SK-N-SH (cell line): ENCODE measurements around the gene PRDX5. TPM values are rescaled to one million over a fixed set of nuclear protein-coding genes. Genes with fewer than 3 reads are reported as not detected.

Experiments used
- CTCF ChIA-PET: fragments of 300-600, 350-600 bp; formaldehyde crosslinking; extraction: SDS; loops from one replicate; lab custom pipeline; 2021; lab: Yijun Ruan, JAX
- POLR2A ChIA-PET: fragments of 350-600 bp; sonication (Branson Sonifier 250); formaldehyde crosslinking; extraction: SDS; loops from one replicate; lab custom pipeline; 2020; ENCODE audit warnings: antibody characterized with exemption, inconsistent platforms; lab: Yijun Ruan, JAX
- DNase-seq: peaks from one replicate; pipeline ENCODE4 v3.0.0; 2012
- H2AFZ ChIP-seq: fragments of 200-600 bp; sonication (generic); 2 replicates; pipeline ENCODE4 v1.8.1; 2016; ENCODE audit warnings: antibody characterized with exemption, mild to moderate bottlenecking, low read depth
- H3F3A ChIP-seq: fragments of 200-600 bp; sonication (generic); replicated peaks from 2 replicates; pipeline ENCODE3; 2016; ENCODE audit warnings: antibody characterized with exemption, mild to moderate bottlenecking; ENCODE audit not compliant: insufficient read depth
- H3K27ac ChIP-seq, 2 experiments: fragments of 200-500 bp in 1 of 2; fragments of 200-600 bp in 1 of 2; sonication (Bioruptor generic) in 1 of 2; sonication (generic), shearing (Covaris generic) in 1 of 2; 2 replicates each; pipeline versions ENCODE4 v1.5.1 to v1.6.1; 2014 to 2016; ENCODE audit warnings: low read depth in 2 of 2, inconsistent platforms in 1 of 2, low read length in 1 of 2, mild to moderate bottlenecking in 1 of 2, mixed read lengths in 1 of 2
- H3K27me3 ChIP-seq: fragments of 200-600 bp; sonication (generic), shearing (Covaris generic); 2 replicates; pipeline ENCODE4 v1.6.1; 2016; ENCODE audit warnings: mixed run types; ENCODE audit not compliant: insufficient read depth
- H3K36me3 ChIP-seq, 2 experiments: fragments of 200-500 bp in 1 of 2; fragments of 200-600 bp in 1 of 2; sonication (Bioruptor generic) in 1 of 2; sonication (generic) in 1 of 2; replicated peaks in 1 of 2; 2 replicates each; pipeline versions ENCODE3 to v1.5.1; 2014 to 2016; ENCODE audit warnings: low read length in 1 of 2, mild to moderate bottlenecking in 1 of 2; ENCODE audit not compliant: insufficient read depth in 2 of 2, control insufficient read depth in 1 of 2
- H3K4me1 ChIP-seq, 2 experiments: fragments of 200-500 bp in 1 of 2; fragments of 200-600 bp in 1 of 2; sonication (Bioruptor generic) in 1 of 2; sonication (generic), shearing (Covaris generic) in 1 of 2; 2 replicates each; pipeline versions ENCODE4 v1.5.1 to v1.6.1; 2014 to 2016; ENCODE audit warnings: low read depth in 1 of 2, low read length in 1 of 2, mixed run types in 1 of 2; ENCODE audit not compliant: insufficient read depth in 2 of 2, control insufficient read depth in 1 of 2
- H3K4me2 ChIP-seq: fragments of 200-600 bp; sonication (generic), shearing (Covaris generic); 2 replicates; pipeline ENCODE4 v1.6.1; 2017; ENCODE audit warnings: mixed run types
- H3K4me3 ChIP-seq, 2 experiments: fragments of 200-500 bp in 1 of 2; fragments of 200-600 bp in 1 of 2; sonication (Bioruptor generic) in 1 of 2; sonication (generic), shearing (Covaris generic) in 1 of 2; 2 replicates each; pipeline versions ENCODE4 v1.5.1 to v1.8.1; 2014 to 2016; ENCODE audit warnings: low read depth in 2 of 2, inconsistent platforms in 1 of 2, low read length in 1 of 2, mild to moderate bottlenecking in 1 of 2, mixed read lengths in 1 of 2, moderate library complexity in 1 of 2
- H3K79me2 ChIP-seq: fragments of 200-600 bp; sonication (generic); 2 replicates; pipeline ENCODE4 v1.8.1; 2017; ENCODE audit warnings: mild to moderate bottlenecking; ENCODE audit not compliant: insufficient read depth
- H3K9ac ChIP-seq: fragments of 200-600 bp; sonication (generic); 2 replicates; pipeline ENCODE4 v1.6.1; 2017; ENCODE audit warnings: mixed run types
- H3K9me2 ChIP-seq: fragments of 200-600 bp; sonication (generic); 2 replicates; pipeline ENCODE4 v1.6.1; 2017; ENCODE audit warnings: mixed run types
- H3K9me3 ChIP-seq: fragments of 200-600 bp; sonication (generic); 2 replicates; pipeline ENCODE4 v1.6.1; 2017; ENCODE audit warnings: mixed run types, mild to moderate bottlenecking, moderate library complexity
- H4K20me1 ChIP-seq: fragments of 200-600 bp; sonication (generic); 2 replicates; pipeline ENCODE4 v1.6.1; 2017; ENCODE audit warnings: mild to moderate bottlenecking, mixed run types; ENCODE audit not compliant: insufficient read depth
- ELF1 ChIP-seq: IDR thresholded peaks from 2 replicates; pipeline ENCODE4 v1.4.0; 2012
- EP300 ChIP-seq, 2 experiments: IDR thresholded peaks; 2 replicates each; pipeline versions ENCODE4 v1.4.0 to v1.6.1; 2012; ENCODE audit warnings: borderline replicate concordance in 1 of 2, low read depth in 1 of 2, low read length in 1 of 2
- EZH2phosphoT487 ChIP-seq: fragments of 200-600 bp; sonication (generic); IDR thresholded peaks from 2 replicates; pipeline ENCODE4 v1.6.1; 2017; ENCODE audit warnings: low read depth, mixed run types, mild to moderate bottlenecking, antibody characterized with exemption, moderate library complexity, borderline replicate concordance
- FOXJ3 ChIP-seq: sonication (generic); formaldehyde crosslinking; IDR thresholded peaks from 2 replicates; pipeline ENCODE4 v1.5.1; 2020; ENCODE audit warnings: mild to moderate bottlenecking, missing genetic modification reagents
- FOXM1 ChIP-seq: IDR thresholded peaks from 2 replicates; pipeline ENCODE4 v1.4.0; 2012; ENCODE audit warnings: low read depth, mild to moderate bottlenecking
- GABPA ChIP-seq: IDR thresholded peaks from 2 replicates; pipeline ENCODE4 v1.4.0; 2012; ENCODE audit warnings: low read depth, mild to moderate bottlenecking
- GATA2 ChIP-seq: sonication (generic); formaldehyde crosslinking; IDR thresholded peaks from 2 replicates; pipeline ENCODE4 v1.5.0; 2020; ENCODE audit warnings: mild to moderate bottlenecking, missing genetic modification reagents
- IRF3 ChIP-seq: fragments of 150-350 bp; IDR thresholded peaks from 2 replicates; pipeline ENCODE4 v1.6.1; 2016; ENCODE audit warnings: mild to moderate bottlenecking, low read depth, low read length
- MEF2A ChIP-seq: IDR thresholded peaks from 2 replicates; pipeline ENCODE4 v1.4.0; 2012; ENCODE audit warnings: low read depth, borderline replicate concordance
- NFIC ChIP-seq: IDR thresholded peaks from 2 replicates; pipeline ENCODE4 v1.4.0; 2012; ENCODE audit warnings: borderline replicate concordance
- RAD21 ChIP-seq: IDR thresholded peaks from 2 replicates; pipeline ENCODE4 v1.6.1; 2012; ENCODE audit warnings: mild to moderate bottlenecking, low read length
- RCOR1 ChIP-seq: fragments of 150-350 bp; IDR thresholded peaks from 2 replicates; pipeline ENCODE4 v1.6.1; 2017; ENCODE audit warnings: antibody characterized with exemption, low read length
- REST ChIP-seq: IDR thresholded peaks from 2 replicates; pipeline ENCODE4 v1.6.1; 2012; ENCODE audit warnings: mild to moderate bottlenecking, low read depth, low read length, moderate library complexity
- RFX5 ChIP-seq: IDR thresholded peaks from 2 replicates; pipeline ENCODE4 v1.6.1; 2012; ENCODE audit warnings: mild to moderate bottlenecking, improper control_type of control experiment, low read length
- SIN3A ChIP-seq: IDR thresholded peaks from 2 replicates; pipeline ENCODE4 v1.6.1; 2012; ENCODE audit warnings: low read depth, mild to moderate bottlenecking, low read length, moderate library complexity, borderline replicate concordance
- SMC3 ChIP-seq: IDR thresholded peaks from 2 replicates; pipeline ENCODE4 v1.6.1; 2012; ENCODE audit warnings: low read depth, low read length, improper control_type of control experiment
- TAF1 ChIP-seq: IDR thresholded peaks from 2 replicates; pipeline ENCODE4 v1.6.1; 2012; ENCODE audit warnings: low read depth, mild to moderate bottlenecking, low read length, moderate library complexity, borderline replicate concordance
- WGBS: methylation state at CpG from one replicate; pipeline ENCODE4 v1.1.6; 2017; ENCODE audit warnings: low lambda C conversion rate; 5-methylcytosine and 5-hydroxymethylcytosine counted together
- polyA plus RNA-seq, 3 experiments: library from polyadenylated mRNA; depleted of rRNA; stranded (reverse); fragments of >200 nt; gene quantifications; 2 replicates each; pipeline ENCODE4 v1.2.3, GENCODE V29; 2012
- TF ChIP-seq, protein P1 (sequence below): fragments of 150-350 bp; IDR thresholded peaks from 2 replicates; pipeline ENCODE4 v1.6.1; 2017; ENCODE audit warnings: antibody characterized with exemption, low read length, low read depth, borderline replicate concordance
- TF ChIP-seq, protein P2 (sequence below): IDR thresholded peaks from 2 replicates; pipeline ENCODE4; 2012
- TF ChIP-seq, protein P3 (sequence below): IDR thresholded peaks from 2 replicates; pipeline ENCODE4 v1.4.0; 2012; ENCODE audit warnings: low read depth

Gene PRDX5
- polyA plus RNA-seq, 1 of the 3 experiments (the other 2 are of a cell fraction) = 1,000 TPM

DNA sequence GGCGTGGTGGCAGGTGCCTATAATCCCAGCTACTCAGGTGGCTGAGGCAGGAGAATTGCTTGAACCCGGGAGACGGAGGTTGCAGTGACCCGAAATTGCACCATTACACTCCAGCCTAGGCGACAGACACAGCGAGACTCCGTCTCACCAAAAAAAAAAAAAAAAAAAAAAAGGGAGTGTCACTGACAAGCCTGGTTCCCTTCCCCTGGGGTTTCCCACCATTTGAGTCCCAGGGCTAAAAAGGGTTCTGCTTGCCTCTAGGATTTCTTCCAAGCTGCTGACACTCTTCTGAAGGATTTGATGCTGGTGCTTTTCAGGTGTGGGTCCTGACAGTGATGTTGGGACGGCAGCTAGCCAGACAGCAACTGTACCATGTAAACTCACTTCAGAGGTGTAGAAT, 20.8 kb downstream of the PRDX5 start:
- Histone ChIP-seq H2AFZ (no peak overlapping the region), H3K4me1 (peaks cover 0 to 4% of the 10 kb centered on the region in 2 experiments; a peak in 1 of 4 replicates), H3K4me2 (no peak overlapping the region), H3K9ac (no peak overlapping the region), H4K20me1 (no peaks in the 10 kb centered on the region), H3K36me3 (no peaks in the 10 kb centered on the region), H3K4me3 (no peak overlapping the region), H3K9me3 (no peaks in the 10 kb centered on the region), H3K27ac (no peak overlapping the region), H3K9me2 (no peaks in the 10 kb centered on the region), H3K27me3 (no peaks in the 10 kb centered on the region), H3F3A (peaks cover 5% of the 10 kb centered on the region), H3K79me2 (no peaks in the 10 kb centered on the region)
- TF ChIP-seq RFX5 (no peak), MEF2A (no peak), RAD21 (no peak), TAF1 (no peak), EZH2phosphoT487 (no peak), RCOR1 (no peak), SMC3 (no peak), NFIC (no peak), EP300 (IDR thresholded peaks at IDR 0.05; ENCODE audit: borderline replicate concordance in 1 of 2, low read depth in 1 of 2, low read length in 1 of 2) (no peak), REST (no peak), FOXM1 (no peak), FOXJ3 (no peak), SIN3A (no peak), GATA2 (no peak), GABPA (no peak), IRF3 (no peak), ELF1 (no peak)
- TF ChIP-seq, protein P1, sequence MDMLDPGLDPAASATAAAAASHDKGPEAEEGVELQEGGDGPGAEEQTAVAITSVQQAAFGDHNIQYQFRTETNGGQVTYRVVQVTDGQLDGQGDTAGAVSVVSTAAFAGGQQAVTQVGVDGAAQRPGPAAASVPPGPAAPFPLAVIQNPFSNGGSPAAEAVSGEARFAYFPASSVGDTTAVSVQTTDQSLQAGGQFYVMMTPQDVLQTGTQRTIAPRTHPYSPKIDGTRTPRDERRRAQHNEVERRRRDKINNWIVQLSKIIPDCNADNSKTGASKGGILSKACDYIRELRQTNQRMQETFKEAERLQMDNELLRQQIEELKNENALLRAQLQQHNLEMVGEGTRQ = no peak
- TF ChIP-seq, protein P2, sequence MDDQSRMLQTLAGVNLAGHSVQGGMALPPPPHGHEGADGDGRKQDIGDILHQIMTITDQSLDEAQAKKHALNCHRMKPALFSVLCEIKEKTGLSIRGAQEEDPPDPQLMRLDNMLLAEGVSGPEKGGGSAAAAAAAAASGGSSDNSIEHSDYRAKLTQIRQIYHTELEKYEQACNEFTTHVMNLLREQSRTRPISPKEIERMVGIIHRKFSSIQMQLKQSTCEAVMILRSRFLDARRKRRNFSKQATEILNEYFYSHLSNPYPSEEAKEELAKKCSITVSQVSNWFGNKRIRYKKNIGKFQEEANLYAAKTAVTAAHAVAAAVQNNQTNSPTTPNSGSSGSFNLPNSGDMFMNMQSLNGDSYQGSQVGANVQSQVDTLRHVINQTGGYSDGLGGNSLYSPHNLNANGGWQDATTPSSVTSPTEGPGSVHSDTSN = no peak
- TF ChIP-seq, protein P3, sequence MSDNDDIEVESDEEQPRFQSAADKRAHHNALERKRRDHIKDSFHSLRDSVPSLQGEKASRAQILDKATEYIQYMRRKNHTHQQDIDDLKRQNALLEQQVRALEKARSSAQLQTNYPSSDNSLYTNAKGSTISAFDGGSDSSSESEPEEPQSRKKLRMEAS = no peak
- ChIA-PET CTCF (interaction anchor here (1.2 kb wide), 1 partner anchor 16 kb away, joined by 3 read pairs; no protein-coding TSS in a partner anchor), POLR2A (no interaction called here)
- 82% methylated on average over 7 of the region's 8 CpGs for WGBS
- no peak for DNase-seq
